Left hindlimb (tissue), 1 donor: ENCODE measurements around the gene NBPF20.
"Not testable (repeated sequence)": the region's sequence is repeated elsewhere in the genome, so short reads cannot be mapped to it uniquely, and the experiment has no call there.

Source experiments
- DNase-seq: peaks from one replicate; pipeline ENCODE4 v3.0.0-alpha.2; 2018

NBPF20 gene

GRCh38 chr1:145425436-145426029 lies at the start of gene NBPF20:
Gene NBPF20, minus strand, starts transcription at chr1:145425603. Its CDS starts 20,331 bp downstream, at chr1:145405272.
- DNase-seq, result peak; percentile 84

- not testable (repeated sequence) for DNase-seq
These were observed 49.5 kb upstream of the NBPF20 start for GRCh38 chr1:145474837-145475368.

- not testable (repeated sequence) for DNase-seq
These were observed 47.3 kb upstream of the NBPF20 start for GRCh38 chr1:145472731-145473130.

GRCh38 chr1:145471365-145471764 lies 46.0 kb upstream of the NBPF20 start:
- DNase-seq, result not testable (repeated sequence)

DNA sequence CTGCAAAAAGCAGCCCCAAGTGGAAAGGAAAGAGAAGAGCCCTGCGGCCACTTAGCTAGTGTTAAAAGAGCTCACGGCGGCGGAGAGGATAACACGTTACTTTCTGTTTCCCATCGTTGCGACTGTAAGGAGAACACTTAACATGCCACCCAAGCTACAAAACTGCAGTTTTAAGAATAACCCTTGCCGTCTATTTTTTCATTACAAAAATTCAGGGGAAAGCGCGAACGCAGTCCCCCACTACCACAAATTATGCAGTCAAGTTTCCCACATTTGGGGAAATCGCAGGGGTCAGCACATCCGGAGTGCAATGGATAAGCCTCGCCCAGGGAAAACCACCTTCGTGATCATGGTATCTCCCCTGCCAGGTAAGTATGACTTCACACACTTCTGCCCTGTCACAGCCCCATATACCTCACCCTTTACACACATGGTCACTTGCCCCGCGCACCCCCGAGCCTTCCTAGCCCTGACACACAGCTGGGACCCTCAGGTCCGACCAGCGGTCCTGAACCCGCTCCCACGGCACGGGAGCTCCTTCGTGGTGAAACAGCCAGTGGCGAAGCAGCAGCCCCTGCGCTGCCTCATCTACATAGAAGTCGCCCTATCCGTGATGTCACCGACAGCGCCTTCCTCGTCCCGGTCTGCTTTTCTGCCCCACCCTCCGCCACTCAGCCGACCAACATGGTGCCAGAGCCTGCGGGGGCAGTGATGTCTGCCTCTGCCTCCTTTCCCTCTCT lies 40.2 kb upstream of the NBPF20 start:
- DNase-seq, result peak; percentile 32

- not testable (repeated sequence) for DNase-seq
These were observed 39.4 kb upstream of the NBPF20 start for GRCh38 chr1:145464708-145465336.

DNA sequence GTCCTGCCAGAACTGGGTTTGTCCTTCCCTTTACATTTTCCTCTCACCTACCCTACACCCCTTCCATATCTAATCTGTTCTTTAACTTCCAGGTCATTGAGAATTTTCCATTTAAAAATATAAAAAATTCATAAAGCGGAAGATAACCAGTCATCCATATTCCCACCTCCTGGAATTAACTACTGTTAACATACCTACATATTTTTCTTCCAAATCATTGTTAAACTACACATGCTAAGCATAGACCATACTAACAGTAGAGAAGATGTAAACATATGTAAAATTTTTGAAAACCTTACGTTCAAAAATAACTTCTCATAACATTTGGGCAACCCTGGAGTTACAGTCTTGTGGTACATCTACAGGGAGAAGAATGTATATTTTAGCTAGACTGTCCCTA lies 38.6 kb upstream of the NBPF20 start:
- DNase-seq, result not testable (repeated sequence)

GRCh38 chr1:145460684-145461083 lies 35.3 kb upstream of the NBPF20 start:
- DNase-seq, result not testable (repeated sequence)

- DNase-seq, result not testable (repeated sequence)
These were observed 34.6 kb upstream of the NBPF20 start for GRCh38 chr1:145460048-145460447.

GRCh38 chr1:145459591-145459990 lies 34.2 kb upstream of the NBPF20 start:
- not testable (repeated sequence) for DNase-seq

GRCh38 chr1:145459063-145459462 lies 33.7 kb upstream of the NBPF20 start:
- not testable (repeated sequence) for DNase-seq

- DNase-seq, result not testable (repeated sequence)
These were observed 29.4 kb upstream of the NBPF20 start for GRCh38 chr1:145454824-145455177.

- DNase-seq, result not testable (repeated sequence)
These were observed 28.7 kb upstream of the NBPF20 start for GRCh38 chr1:145453873-145454823.

GRCh38 chr1:145452506-145452905 lies 27.1 kb upstream of the NBPF20 start:
- not testable (repeated sequence) for DNase-seq

- peak; percentile 30 for DNase-seq
These were observed 26.5 kb upstream of the NBPF20 start for GRCh38 chr1:145451914-145452313.

DNA sequence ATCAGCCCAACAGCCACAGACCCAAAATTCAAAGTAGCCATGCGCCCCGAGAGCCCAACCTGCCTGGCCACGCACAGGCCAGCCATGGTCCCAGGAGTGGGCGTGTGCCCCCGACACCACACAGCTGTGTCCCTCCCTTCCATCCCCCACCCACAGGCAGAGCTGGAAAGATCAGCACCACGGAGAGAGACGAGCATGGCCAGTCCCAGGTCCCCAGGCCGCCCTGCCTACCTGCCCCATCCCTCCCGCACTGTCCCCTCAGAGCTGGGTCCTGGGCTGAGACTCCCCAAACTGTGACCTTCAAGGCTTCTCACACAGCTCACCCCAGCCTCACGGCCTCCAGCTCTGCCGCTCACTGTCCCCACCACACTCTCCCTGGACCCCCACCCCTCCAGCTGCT lies 19.8 kb upstream of the NBPF20 start:
- not testable (repeated sequence) for DNase-seq

GRCh38 chr1:145442340-145442739 lies 16.9 kb upstream of the NBPF20 start:
- DNase-seq, result not testable (repeated sequence)

DNA sequence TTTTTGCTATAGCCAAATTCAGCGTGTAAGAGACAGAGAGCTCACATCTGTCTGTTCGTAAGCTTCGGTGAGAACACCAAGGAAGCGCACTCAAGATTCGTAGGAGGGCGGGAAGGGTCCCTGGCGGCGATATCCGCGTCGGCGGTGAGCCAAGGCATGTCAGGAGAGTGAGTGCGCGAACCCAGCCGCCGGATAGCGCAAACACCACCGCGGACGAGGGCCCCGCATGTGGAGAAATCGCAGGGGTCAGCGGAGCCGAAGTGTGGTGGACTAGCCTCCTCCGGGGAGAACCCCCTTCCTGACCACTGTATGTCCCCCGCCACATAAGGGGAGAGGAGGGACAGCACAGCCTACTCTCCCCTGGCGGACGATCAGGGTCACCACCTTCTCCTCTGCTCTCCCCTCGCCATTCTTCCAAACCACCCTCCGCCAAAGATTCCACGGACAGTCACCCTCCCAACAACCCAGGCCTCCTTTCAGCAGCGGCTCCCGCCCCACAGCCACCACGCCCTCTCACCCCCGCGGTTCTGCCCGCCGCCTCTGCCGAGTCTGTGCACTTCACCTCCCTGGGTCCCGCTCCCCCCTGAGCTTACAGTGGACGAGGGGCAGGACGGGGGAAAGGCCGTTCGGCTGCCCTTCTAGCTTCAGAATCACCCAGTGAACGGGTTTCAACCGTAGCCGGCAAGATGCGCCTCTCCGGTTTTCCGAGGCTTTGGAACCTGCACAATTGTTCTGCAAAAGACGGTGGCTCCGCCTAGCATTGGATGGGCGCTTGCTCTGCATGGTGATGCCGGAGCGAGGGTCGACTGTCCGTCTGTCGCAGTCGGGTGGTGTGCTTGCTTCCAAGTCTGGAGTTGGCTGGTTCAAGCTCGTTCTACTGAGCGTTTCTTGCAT lies 6.2 kb upstream of the NBPF20 start:
- not testable (repeated sequence) for DNase-seq

DNA sequence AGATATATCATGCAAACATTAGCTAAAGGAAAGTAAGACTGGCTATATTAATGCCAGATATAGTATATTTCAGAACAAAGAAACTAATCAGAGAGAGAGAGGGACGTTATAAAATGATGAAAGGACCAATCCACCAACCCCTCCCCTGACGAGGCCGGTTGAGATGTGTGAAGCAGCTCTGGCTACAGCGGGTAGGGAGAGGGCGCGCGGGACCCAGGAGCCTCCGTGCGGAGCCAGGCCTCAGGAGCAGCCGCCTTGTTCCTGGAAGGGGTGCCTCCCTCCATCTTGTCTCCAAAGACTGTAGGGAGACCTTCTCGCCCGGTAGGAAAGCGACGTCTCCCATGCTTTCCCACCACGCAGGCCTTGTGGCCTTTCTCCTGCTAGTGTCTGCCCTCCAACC lies 5.4 kb upstream of the NBPF20 start:
- not testable (repeated sequence) for DNase-seq

DNA sequence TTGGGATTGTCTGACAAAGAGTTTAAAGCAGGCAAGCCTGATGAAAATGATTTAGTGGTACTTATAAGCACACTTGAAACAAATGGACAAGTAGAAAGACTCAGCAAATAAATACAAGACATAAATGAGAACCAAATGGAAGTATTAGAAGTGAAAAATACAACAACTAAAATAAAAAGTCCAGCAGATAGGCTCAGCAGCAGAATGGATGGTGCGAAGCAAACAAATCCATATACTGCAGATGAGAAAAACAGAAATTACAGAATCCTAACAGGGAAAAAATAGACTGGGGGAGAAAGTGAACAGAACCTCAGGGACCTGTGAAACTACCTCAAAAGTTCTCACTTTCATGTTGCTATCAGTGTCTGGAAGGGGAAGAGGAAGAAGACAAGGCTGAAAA lies 3.9 kb upstream of the NBPF20 start:
- DNase-seq, result not testable (repeated sequence)
